HepG2 (cell line): ENCODE data around the gene HTRA2. TPM values are rescaled to one million over a fixed set of nuclear protein-coding genes. Genes with fewer than 3 reads are reported as not detected.

Source experiments
- CHD4 ChIP-seq: fragments of 200-600 bp; sonication (generic); IDR thresholded peaks from 2 replicates; pipeline ENCODE4 v1.7.0; 2017; ENCODE audit warnings: mild to moderate bottlenecking, low read length, borderline replicate concordance
- EED ChIP-seq: sonication (generic); formaldehyde crosslinking; IDR thresholded peaks from 2 replicates; pipeline ENCODE4 v1.5.0; 2020; ENCODE audit warnings: mild to moderate bottlenecking, missing genetic modification reagents
- HNF1A ChIP-seq, 2 experiments: sonication (generic) in 1 of 2; formaldehyde crosslinking in 1 of 2; IDR thresholded peaks; 2 replicates each; pipeline versions ENCODE4 v1.4.0 to v1.6.1; 2016 to 2020; ENCODE audit warnings: borderline replicate concordance in 1 of 2, low read depth in 1 of 2, mild to moderate bottlenecking in 1 of 2, missing genetic modification reagents in 1 of 2
- KLF11 ChIP-seq: IDR thresholded peaks from 2 replicates; pipeline ENCODE4 v1.6.1; 2016; ENCODE audit warnings: missing compliant biosample characterization
- POLR2A ChIP-seq, 2 experiments: IDR thresholded peaks; 2 replicates each; pipeline ENCODE4 v1.6.1; 2011; ENCODE audit warnings: low read depth in 2 of 2, low read length in 2 of 2, mild to moderate bottlenecking in 1 of 2, moderate library complexity in 1 of 2; ENCODE audit not compliant: insufficient read depth in 1 of 2
- POLR2AphosphoS2 ChIP-seq: IDR thresholded peaks from 2 replicates; pipeline ENCODE4 v1.6.1; 2011; ENCODE audit warnings: low read depth, low read length, improper control_type of control experiment
- RXRA ChIP-seq: sonication (generic); formaldehyde crosslinking; IDR thresholded peaks from 2 replicates; pipeline ENCODE4 v1.5.1; 2020; ENCODE audit warnings: missing genetic modification reagents
- TCF7 ChIP-seq: sonication (generic); IDR thresholded peaks from 2 replicates; pipeline ENCODE4 v1.6.1; 2016; ENCODE audit warnings: antibody characterized with exemption, low read depth
- THRA ChIP-seq: sonication (generic); formaldehyde crosslinking; IDR thresholded peaks from 2 replicates; pipeline ENCODE4 v1.4.0; 2020; ENCODE audit warnings: missing genetic modification reagents, borderline replicate concordance
- ZC3H13 ChIP-seq: sonication (generic); formaldehyde crosslinking; IDR thresholded peaks from 2 replicates; pipeline ENCODE4 v1.8.1; 2023; ENCODE audit warnings: mild to moderate bottlenecking, missing genetic modification reagents, moderate library complexity
- ZNF136 ChIP-seq: sonication (generic); formaldehyde crosslinking; IDR thresholded peaks from 2 replicates; pipeline ENCODE4 v1.8.1; 2022; ENCODE audit warnings: low read depth, mild to moderate bottlenecking, moderate library complexity, missing genetic modification reagents
- ZNF605 ChIP-seq: sonication (generic); formaldehyde crosslinking; IDR thresholded peaks from 2 replicates; pipeline ENCODE4 v1.8.0; 2022; ENCODE audit warnings: mild to moderate bottlenecking, missing genetic modification reagents
- ZNF75D ChIP-seq: sonication (generic); formaldehyde crosslinking; IDR thresholded peaks from 2 replicates; pipeline ENCODE4 v1.8.1; 2023; ENCODE audit warnings: missing genetic modification reagents, mild to moderate bottlenecking, borderline replicate concordance
- ZUFSP ChIP-seq: sonication (generic); formaldehyde crosslinking; IDR thresholded peaks from 2 replicates; pipeline ENCODE4 v1.9.0; 2021; ENCODE audit warnings: missing genetic modification reagents, mild to moderate bottlenecking, borderline replicate concordance
- polyA plus RNA-seq, 8 experiments: library from polyadenylated mRNA; depleted of rRNA in 3 of 8; stranded (reverse) in 7 of 8; unstranded in 1 of 8; fragments of >200 nt; fragmentation: Illumina TruSeq in 4 of 8; extraction: Trizol in 4 of 8; gene quantifications; 2 replicates each; pipeline versions ENCODE4 v1.2.1 to v1.2.3, GENCODE V29; 2011 to 2016; ENCODE audit warnings: low read depth in 4 of 8, missing spikeins in 1 of 8, mixed read lengths in 1 of 8; ENCODE audit not compliant: insufficient read depth in 1 of 8
- total RNA-seq, 5 experiments: library from RNA; depleted of rRNA; stranded (reverse); fragments of >200 nt; fragmentation: Illumina TruSeq; extraction: Trizol; gene quantifications; 2 replicates each; pipeline ENCODE4 v1.2.3, GENCODE V29; 2016; ENCODE audit warnings: low read depth in 1 of 5
- TF ChIP-seq, protein P1 (sequence below): sonication (generic); formaldehyde crosslinking; IDR thresholded peaks from 2 replicates; pipeline ENCODE4 v1.4.0; 2020; ENCODE audit warnings: missing genetic modification reagents

Gene HTRA2
- total and polyA plus RNA-seq, 2 of the 13 experiments (the other 11 are each of a cell fraction or from before 2014, with no cell fraction given) = 47.7 to 50.3 TPM

DNA sequence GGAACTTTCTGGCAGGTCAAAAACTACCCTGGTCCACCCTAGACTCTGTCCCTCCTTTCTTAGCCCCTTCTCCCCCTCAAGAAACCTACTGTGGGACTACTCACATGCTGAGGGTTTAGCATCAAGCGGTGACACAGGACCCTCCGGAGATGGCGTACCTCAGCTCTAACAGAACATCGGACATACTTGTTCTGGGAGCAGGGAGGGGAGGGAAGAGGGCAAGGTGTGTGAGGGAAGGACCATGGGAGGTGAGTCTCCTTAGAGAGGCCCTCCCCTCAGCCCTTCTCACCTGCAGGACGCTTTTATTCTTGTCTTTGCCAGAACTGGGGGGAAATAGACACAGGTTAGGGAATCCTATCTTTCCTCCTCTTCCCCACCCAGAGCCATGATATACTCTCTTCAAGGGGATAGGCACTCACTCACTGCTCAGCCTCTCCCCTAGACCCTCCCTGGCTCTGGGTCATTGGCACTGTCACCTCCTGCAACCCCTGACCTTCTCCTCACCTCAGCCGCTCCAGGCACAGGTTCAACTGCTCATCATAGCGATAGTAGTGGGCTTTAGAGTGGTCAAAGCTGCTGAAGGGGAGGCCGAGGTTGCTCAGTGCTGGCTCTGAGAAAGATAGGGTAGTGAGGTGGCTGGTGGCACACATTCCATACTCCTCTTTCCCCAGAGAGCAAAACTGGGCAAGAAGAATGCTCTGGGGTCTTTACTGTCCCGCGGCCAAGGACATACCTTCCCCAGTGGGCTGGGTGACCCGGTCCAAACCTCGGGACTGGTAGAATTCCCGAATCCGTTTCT, 24.1 kb upstream of the HTRA2 start (continued):
- TF ChIP-seq ZNF136 (no peak), RXRA (0 out of 2 replicates have a peak, but pooled peaks have one; percentile 22), HNF1A (IDR thresholded peaks at IDR 0.05; ENCODE audit: low read depth) (no peak), HNF1A (CRISPR knock-in tag; IDR thresholded peaks at IDR 0.05; ENCODE audit: borderline replicate concordance) (no peak), ZNF605 (CRISPR knock-in tag) (0 out of 2 replicates have a peak, but pooled peaks have one; percentile 38), ZUFSP (CRISPR knock-in tag) (no peak), KLF11 (no peak), POLR2AphosphoS2 (peak; percentile 45; the same call in 1 of the 2 replicates), EED (CRISPR knock-in tag) (no peak), TCF7 (no peak), THRA (CRISPR knock-in tag) (0 out of 2 replicates have a peak, but pooled peaks have one; percentile 29), ZNF75D (CRISPR knock-in tag) (0 out of 2 replicates have a peak, but pooled peaks have one; percentile 46), CHD4 (no peak), ZC3H13 (peak; percentile 97), POLR2A (IDR thresholded peaks at IDR 0.05; ENCODE audit: insufficient read depth in 1 of 2, low read depth in 2 of 2, low read length in 2 of 2) (peak in 1 of 2 experiments; percentile 52; a peak in 2 of 4 replicates)
- TF ChIP-seq, protein P1, sequence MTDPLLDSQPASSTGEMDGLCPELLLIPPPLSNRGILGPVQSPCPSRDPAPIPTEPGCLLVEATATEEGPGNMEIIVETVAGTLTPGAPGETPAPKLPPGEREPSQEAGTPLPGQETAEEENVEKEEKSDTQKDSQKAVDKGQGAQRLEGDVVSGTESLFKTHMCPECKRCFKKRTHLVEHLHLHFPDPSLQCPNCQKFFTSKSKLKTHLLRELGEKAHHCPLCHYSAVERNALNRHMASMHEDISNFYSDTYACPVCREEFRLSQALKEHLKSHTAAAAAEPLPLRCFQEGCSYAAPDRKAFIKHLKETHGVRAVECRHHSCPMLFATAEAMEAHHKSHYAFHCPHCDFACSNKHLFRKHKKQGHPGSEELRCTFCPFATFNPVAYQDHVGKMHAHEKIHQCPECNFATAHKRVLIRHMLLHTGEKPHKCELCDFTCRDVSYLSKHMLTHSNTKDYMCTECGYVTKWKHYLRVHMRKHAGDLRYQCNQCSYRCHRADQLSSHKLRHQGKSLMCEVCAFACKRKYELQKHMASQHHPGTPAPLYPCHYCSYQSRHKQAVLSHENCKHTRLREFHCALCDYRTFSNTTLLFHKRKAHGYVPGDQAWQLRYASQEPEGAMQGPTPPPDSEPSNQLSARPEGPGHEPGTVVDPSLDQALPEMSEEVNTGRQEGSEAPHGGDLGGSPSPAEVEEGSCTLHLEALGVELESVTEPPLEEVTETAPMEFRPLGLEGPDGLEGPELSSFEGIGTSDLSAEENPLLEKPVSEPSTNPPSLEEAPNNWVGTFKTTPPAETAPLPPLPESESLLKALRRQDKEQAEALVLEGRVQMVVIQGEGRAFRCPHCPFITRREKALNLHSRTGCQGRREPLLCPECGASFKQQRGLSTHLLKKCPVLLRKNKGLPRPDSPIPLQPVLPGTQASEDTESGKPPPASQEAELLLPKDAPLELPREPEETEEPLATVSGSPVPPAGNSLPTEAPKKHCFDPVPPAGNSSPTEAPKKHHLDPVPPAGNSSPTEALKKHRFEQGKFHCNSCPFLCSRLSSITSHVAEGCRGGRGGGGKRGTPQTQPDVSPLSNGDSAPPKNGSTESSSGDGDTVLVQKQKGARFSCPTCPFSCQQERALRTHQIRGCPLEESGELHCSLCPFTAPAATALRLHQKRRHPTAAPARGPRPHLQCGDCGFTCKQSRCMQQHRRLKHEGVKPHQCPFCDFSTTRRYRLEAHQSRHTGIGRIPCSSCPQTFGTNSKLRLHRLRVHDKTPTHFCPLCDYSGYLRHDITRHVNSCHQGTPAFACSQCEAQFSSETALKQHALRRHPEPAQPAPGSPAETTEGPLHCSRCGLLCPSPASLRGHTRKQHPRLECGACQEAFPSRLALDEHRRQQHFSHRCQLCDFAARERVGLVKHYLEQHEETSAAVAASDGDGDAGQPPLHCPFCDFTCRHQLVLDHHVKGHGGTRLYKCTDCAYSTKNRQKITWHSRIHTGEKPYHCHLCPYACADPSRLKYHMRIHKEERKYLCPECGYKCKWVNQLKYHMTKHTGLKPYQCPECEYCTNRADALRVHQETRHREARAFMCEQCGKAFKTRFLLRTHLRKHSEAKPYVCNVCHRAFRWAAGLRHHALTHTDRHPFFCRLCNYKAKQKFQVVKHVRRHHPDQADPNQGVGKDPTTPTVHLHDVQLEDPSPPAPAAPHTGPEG (CRISPR knock-in tag) = no peak
